K562 (cell line): Measurements from ENCODE around the gene ALG14. TPM values are rescaled to one million over a fixed set of nuclear protein-coding genes. Genes with fewer than 3 reads are reported as not detected.

Experiments
- AFF4 ChIP-seq: sonication (generic); formaldehyde crosslinking; IDR thresholded peaks from 2 replicates; pipeline ENCODE4 v1.8.0; 2023; ENCODE audit warnings: mild to moderate bottlenecking, missing genetic modification reagents
- CBX3 ChIP-seq, 2 experiments: IDR thresholded peaks; 1 replicate in 1 of 2; 2 replicates in 1 of 2; pipeline ENCODE4 v1.6.1; 2012; ENCODE audit warnings: inconsistent platforms in 2 of 2, low read length in 2 of 2, borderline replicate concordance in 1 of 2, control low read depth in 1 of 2
- DIDO1 ChIP-seq: fragments of 450-650 bp; IDR thresholded peaks from 2 replicates; pipeline ENCODE4 v1.6.1; 2016; ENCODE audit warnings: low read depth, missing biosample characterization, missing genetic modification characterization
- ETV5 ChIP-seq: sonication (generic); formaldehyde crosslinking; IDR thresholded peaks from 2 replicates; pipeline ENCODE4 v1.4.0; 2020; ENCODE audit warnings: low read depth, mild to moderate bottlenecking, missing genetic modification reagents
- HCFC1 ChIP-seq: IDR thresholded peaks from 2 replicates; pipeline ENCODE4 v1.6.1; 2012; ENCODE audit warnings: low read depth, low read length, improper control_type of control experiment
- HINFP ChIP-seq: fragments of 450-650 bp; conservative IDR thresholded peaks from 2 replicates; pipeline ENCODE4 v1.6.1; 2016; ENCODE audit warnings: missing genetic modification characterization, low read depth, mild to moderate bottlenecking, control low read depth, missing compliant biosample characterization
- NFIC ChIP-seq: fragments of 450-650 bp; IDR thresholded peaks from 2 replicates; pipeline ENCODE4 v1.6.1; 2017; ENCODE audit warnings: mild to moderate bottlenecking, inconsistent platforms
- PHF21A ChIP-seq: fragments of 450-650 bp; IDR thresholded peaks from 2 replicates; pipeline ENCODE4 v1.6.1; 2017; ENCODE audit warnings: low read depth, borderline replicate concordance
- RAD21 ChIP-seq, 2 experiments: fragments of 250-450 bp in 1 of 2; fragments of 450-650 bp in 1 of 2; sonication (Bioruptor Pico) in 1 of 2; formaldehyde crosslinking in 1 of 2; IDR thresholded peaks in 1 of 2; conservative IDR thresholded peaks in 1 of 2; 2 replicates each; pipeline versions ENCODE4 v1.4.0 to v1.8.0; 2020 to 2022; ENCODE audit warnings: mild to moderate bottlenecking in 2 of 2, moderate library complexity in 1 of 2
- ZMIZ1 ChIP-seq, 2 experiments: fragments of 150-350 bp in 1 of 2; IDR thresholded peaks; 2 replicates each; pipeline ENCODE4 v1.6.1; 2012 to 2016; ENCODE audit warnings: low read depth in 2 of 2, low read length in 2 of 2, mild to moderate bottlenecking in 1 of 2, moderate library complexity in 1 of 2
- ZNF146 ChIP-seq: IDR thresholded peaks from one replicate; pipeline ENCODE4 v1.6.1; 2018; ENCODE audit warnings: missing compliant biosample characterization; ENCODE audit not compliant: unreplicated experiment
- polyA plus RNA-seq, 8 experiments: library from polyadenylated mRNA; depleted of rRNA in 4 of 8; stranded (reverse) in 5 of 8; unstranded in 3 of 8; fragments of >200 nt; fragmentation: Nextera tagmentation in 2 of 8; fragmentation: Illumina TruSeq in 1 of 8; extraction: Ambion mirVana in 2 of 8; extraction: Trizol in 1 of 8; gene quantifications; 2 replicates each; pipeline versions ENCODE4 v1.2.1 to v1.2.3, GENCODE V29; 2011 to 2014; ENCODE audit warnings: inconsistent platforms in 1 of 8, missing spikeins in 1 of 8
- total RNA-seq, 7 experiments: library from RNA; depleted of rRNA in 6 of 7; stranded (reverse); fragments of >200 nt in 6 of 7; fragmentation: Illumina TruSeq in 2 of 7; extraction: Trizol in 2 of 7; gene quantifications; 2 replicates each; pipeline versions ENCODE4 v1.2.1 to v1.2.3, GENCODE V29; 2011 to 2021; ENCODE audit warnings: low replicate concordance in 1 of 7
- TF ChIP-seq, protein P1 (sequence below), 2 experiments: IDR thresholded peaks in 1 of 2; conservative IDR thresholded peaks in 1 of 2; 2 replicates each; pipeline ENCODE4 v1.6.1; 2016; ENCODE audit warnings: low read depth in 2 of 2, mild to moderate bottlenecking in 1 of 2, missing compliant biosample characterization in 1 of 2, missing genetic modification characterization in 1 of 2, moderate library complexity in 1 of 2

The ALG14 gene
- total and polyA plus RNA-seq, 9 of the 15 experiments (the other 6 are each of a cell fraction or from before 2014, with no cell fraction given) = 2.8 to 16.2 (median 4.9) TPM

DNA sequence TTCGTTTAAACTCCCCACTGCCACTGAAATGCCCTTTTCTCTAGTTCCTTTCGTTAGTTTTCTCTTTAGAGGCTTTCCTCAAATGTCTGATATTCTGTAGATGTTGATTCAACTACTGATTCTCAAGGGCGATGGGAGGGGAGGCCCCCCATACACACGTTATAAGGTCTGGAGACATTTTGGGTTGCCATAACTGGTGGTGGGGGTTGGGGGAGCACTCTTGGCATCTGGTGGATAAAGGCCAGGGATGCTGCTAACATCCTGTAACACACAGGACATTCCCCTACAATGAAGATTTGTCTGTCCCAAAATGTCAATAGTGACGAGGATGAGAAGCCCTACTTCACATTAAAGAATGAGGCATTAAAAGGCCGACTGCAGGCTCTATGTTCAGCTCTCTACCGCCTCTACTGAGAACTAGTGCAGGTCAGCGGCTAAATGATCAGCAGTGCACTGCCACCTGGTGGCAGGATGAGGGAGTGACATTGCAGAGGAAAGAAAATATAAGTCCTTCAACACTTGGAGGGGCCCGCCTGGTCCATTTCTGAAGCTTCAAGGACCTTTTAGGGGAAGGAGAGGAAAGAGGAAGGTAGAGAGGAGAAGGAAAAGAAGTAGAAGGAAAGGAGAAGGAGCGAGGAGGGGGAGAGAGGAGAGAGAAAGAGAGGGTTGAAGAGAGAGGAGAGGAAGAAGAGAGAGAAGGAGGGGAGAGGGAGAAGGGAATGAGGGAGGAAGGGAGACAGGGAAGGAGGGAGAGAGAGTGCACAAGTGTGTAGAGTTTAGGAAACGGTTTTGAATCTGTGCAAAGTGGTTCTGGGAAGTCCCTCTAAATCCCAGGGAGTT lies 29.4 kb downstream of the ALG14 start (continued):
- 0 out of 3 replicates have a peak, but pooled peaks of 1 of the 2 experiments have one; percentile 30 for TF ChIP-seq CBX3 (IDR thresholded peaks at IDR 0.05; ENCODE audit: borderline replicate concordance in 1 of 2, low read length in 2 of 2)
- no peak for TF ChIP-seq PHF21A
- TF ChIP-seq ZMIZ1 (IDR thresholded peaks at IDR 0.05; ENCODE audit: low read depth in 2 of 2, low read length in 2 of 2) = 0 out of 4 replicates have a peak, but pooled peaks of 1 of the 2 experiments have one; percentile 29
- TF ChIP-seq ZNF146 (CRISPR knock-in tag) = no peak
- TF ChIP-seq HINFP (tag) = 0 out of 2 replicates have a peak, but pooled peaks have one; percentile 33
- peak; percentile 38; the same call in 1 of the 2 replicates for TF ChIP-seq NFIC
- peak; percentile 30; the same call in 1 of the 2 replicates for TF ChIP-seq HCFC1
- TF ChIP-seq DIDO1 (tag) = 0 out of 2 replicates have a peak, but pooled peaks have one; percentile 30
- TF ChIP-seq RAD21 (CRISPR knock-in tag; conservative IDR thresholded peaks at IDR 0.05 in 1 of 2, IDR thresholded peaks at IDR 0.05 in 1 of 2) = peak; percentile 82 to 95
- TF ChIP-seq, protein P1, sequence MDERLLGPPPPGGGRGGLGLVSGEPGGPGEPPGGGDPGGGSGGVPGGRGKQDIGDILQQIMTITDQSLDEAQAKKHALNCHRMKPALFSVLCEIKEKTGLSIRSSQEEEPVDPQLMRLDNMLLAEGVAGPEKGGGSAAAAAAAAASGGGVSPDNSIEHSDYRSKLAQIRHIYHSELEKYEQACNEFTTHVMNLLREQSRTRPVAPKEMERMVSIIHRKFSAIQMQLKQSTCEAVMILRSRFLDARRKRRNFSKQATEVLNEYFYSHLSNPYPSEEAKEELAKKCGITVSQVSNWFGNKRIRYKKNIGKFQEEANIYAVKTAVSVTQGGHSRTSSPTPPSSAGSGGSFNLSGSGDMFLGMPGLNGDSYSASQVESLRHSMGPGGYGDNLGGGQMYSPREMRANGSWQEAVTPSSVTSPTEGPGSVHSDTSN (CRISPR knock-in tag; IDR thresholded peaks at IDR 0.05; ENCODE audit: low read depth) = no peak
- TF ChIP-seq, protein P1 (tag; conservative IDR thresholded peaks at IDR 0.05; ENCODE audit: low read depth) = peak; percentile 33; the same call in 1 of the 2 replicates
- 0 out of 2 replicates have a peak, but pooled peaks have one; percentile 24 for TF ChIP-seq ETV5 (CRISPR knock-in tag)
- TF ChIP-seq AFF4 (CRISPR knock-in tag) = no peak
